ENCODE results near the gene APOA4. TPM values are rescaled to one million over a fixed set of nuclear protein-coding genes. Genes with fewer than 3 reads are reported as not detected.

The APOA4 gene
- total and polyA plus RNA-seq, 2 of the 13 experiments (the other 11 are each of a cell fraction or from before 2014, with no cell fraction given) = 3.8 to 7.2 TPM

GRCh38 chr11:116808262-116809175 lies 14.6 kb downstream of the APOA4 start (continued):
- peak; percentile 91; the same call in 1 of the 2 replicates for TF ChIP-seq STAT6 (CRISPR knock-in tag; IDR thresholded peaks at IDR 0.05; ENCODE audit: borderline replicate concordance)
- TF ChIP-seq MAFF (IDR thresholded peaks at IDR 0.05; ENCODE audit: low read depth, low read length) = no peak
- TF ChIP-seq ZNF720 (CRISPR knock-in tag; IDR thresholded peaks at IDR 0.05) = no peak
- no peak for TF ChIP-seq KDM2A (CRISPR knock-in tag; IDR thresholded peaks at IDR 0.05; ENCODE audit: borderline replicate concordance, low read depth)
- peak; percentile 97 to 99 for TF ChIP-seq EP300 (IDR thresholded peaks at IDR 0.05; ENCODE audit: low read depth in 2 of 2, low read length in 2 of 2)
- peak; percentile 97 for TF ChIP-seq EP300 (CRISPR knock-in tag; IDR thresholded peaks at IDR 0.05; ENCODE audit: borderline replicate concordance)
- peak; percentile 55; the same call in 1 of the 2 replicates for TF ChIP-seq BHLHE40 (IDR thresholded peaks at IDR 0.05; ENCODE audit: low read length)
- TF ChIP-seq MYPOP (CRISPR knock-in tag; IDR thresholded peaks at IDR 0.05) = no peak; the same call in 1 of the 2 replicates
- TF ChIP-seq ATF3 (CRISPR knock-in tag; IDR thresholded peaks at IDR 0.05) = peak; percentile 33; the same call in 1 of the 2 replicates
- no peak for TF ChIP-seq ATRX (CRISPR knock-in tag; IDR thresholded peaks at IDR 0.05; ENCODE audit: borderline replicate concordance)
- TF ChIP-seq GZF1 (CRISPR knock-in tag; IDR thresholded peaks at IDR 0.05) = no peak
- TF ChIP-seq ZNF576 (CRISPR knock-in tag; IDR thresholded peaks at IDR 0.05) = no peak
- peak; percentile 96 for TF ChIP-seq RXRB (CRISPR knock-in tag; IDR thresholded peaks at IDR 0.05; ENCODE audit: borderline replicate concordance)
- TF ChIP-seq SIX4 (CRISPR knock-in tag; IDR thresholded peaks at IDR 0.05) = peak; percentile 81; the same call in 1 of the 2 replicates
- TF ChIP-seq ZNF12 (CRISPR knock-in tag; IDR thresholded peaks at IDR 0.05) = peak; percentile 61
- TF ChIP-seq SMAD9 (CRISPR knock-in tag; IDR thresholded peaks at IDR 0.05) = peak; percentile 41; the same call in 1 of the 2 replicates
- TF ChIP-seq IRF1 (CRISPR knock-in tag; IDR thresholded peaks at IDR 0.05; ENCODE audit: low read depth) = no peak
- no peak; the same call in none of the 2 replicates for TF ChIP-seq ZC3H4 (CRISPR knock-in tag; IDR thresholded peaks at IDR 0.05; ENCODE audit: borderline replicate concordance)
- TF ChIP-seq CREB1 (IDR thresholded peaks at IDR 0.05) = peak; percentile 89
- peak; percentile 85 for TF ChIP-seq CREB1 (CRISPR knock-in tag; IDR thresholded peaks at IDR 0.05)
- TF ChIP-seq ZC3H13 (CRISPR knock-in tag; IDR thresholded peaks at IDR 0.05) = no peak
- TF ChIP-seq MED8 (CRISPR knock-in tag; IDR thresholded peaks at IDR 0.05; ENCODE audit: insufficient replicate concordance) = peak; percentile 89

All from HepG2 (cell line).